ENCODE measurements around the gene FTCDNL1.
A peak's percentile ranks its signal among the peaks of the same experiment; 100 is the strongest.

Gene FTCDNL1

GRCh38 chr2:199868431-199869226, 17.6 kb upstream of the FTCDNL1 start:
- WGBS, 2 experiments: 19 to 22% methylated on average over 2 to 4 of the region's 5 CpGs
- H3K9me3 ChIP-seq (ENCODE audit: control insufficient read depth, low read length): no peaks in the 10 kb centered on the region
- H3K4me3 ChIP-seq (ENCODE audit: insufficient read depth, low read depth, low read length): no peak overlapping the region
- no peaks in the 10 kb centered on the region for H3K36me3 ChIP-seq (ENCODE audit: control insufficient read depth, insufficient read depth, low read length)
- H3K4me1 ChIP-seq (ENCODE audit: control insufficient read depth, insufficient read depth, low read length): peaks cover 16% of the 10 kb centered on the region
- H3K27me3 ChIP-seq (ENCODE audit: control insufficient read depth, insufficient read depth, low read length, poor library complexity, severe bottlenecking): no peaks in the 10 kb centered on the region
- H3K27ac ChIP-seq (ENCODE audit: insufficient read depth, low read depth, low read length, poor library complexity, severe bottlenecking): no peak overlapping the region

GRCh38 chr2:199865905-199866304, 14.9 kb upstream of the FTCDNL1 start:
- WGBS, 2 experiments: 92 to 98% methylated on average over 4 of the region's 4 CpGs
- no peaks in the 10 kb centered on the region for H3K36me3 ChIP-seq (ENCODE audit: control insufficient read depth, insufficient read depth, low read length)
- H3K4me3 ChIP-seq (ENCODE audit: insufficient read depth, low read depth, low read length): no peak overlapping the region

GRCh38 chr2:199862788-199863187, 11.8 kb upstream of the FTCDNL1 start:
- Histone ChIP-seq H3K36me3 (ENCODE audit: control insufficient read depth, insufficient read depth, low read length) (no peaks in the 10 kb centered on the region), H3K27me3 (ENCODE audit: control insufficient read depth, insufficient read depth, low read length, poor library complexity, severe bottlenecking) (no peaks in the 10 kb centered on the region), H3K4me3 (ENCODE audit: insufficient read depth, low read depth, low read length) (no peak overlapping the region), H3K9me3 (ENCODE audit: control insufficient read depth, low read length) (no peaks in the 10 kb centered on the region), H3K4me1 (ENCODE audit: control insufficient read depth, insufficient read depth, low read length) (no peaks in the 10 kb centered on the region), H3K27ac (ENCODE audit: insufficient read depth, low read depth, low read length, poor library complexity, severe bottlenecking) (no peak overlapping the region)
- 90 to 92% methylated on average over 3 of the region's 3 CpGs for WGBS, 2 experiments

More at GRCh38 chr2:199865905-199866304, 14.9 kb upstream of the FTCDNL1 start:
- Histone ChIP-seq H3K4me1 (ENCODE audit: control insufficient read depth, insufficient read depth, low read length) (peaks cover 16% of the 10 kb centered on the region), H3K9me3 (ENCODE audit: control insufficient read depth, low read length) (no peaks in the 10 kb centered on the region), H3K27me3 (ENCODE audit: control insufficient read depth, insufficient read depth, low read length, poor library complexity, severe bottlenecking) (no peaks in the 10 kb centered on the region), H3K27ac (ENCODE audit: insufficient read depth, low read depth, low read length, poor library complexity, severe bottlenecking) (no peak overlapping the region)

- Histone ChIP-seq H3K4me1 (ENCODE audit: control insufficient read depth, insufficient read depth, low read length) (no peaks in the 10 kb centered on the region), H3K27me3 (ENCODE audit: control insufficient read depth, insufficient read depth, low read length, poor library complexity, severe bottlenecking) (no peaks in the 10 kb centered on the region), H3K4me3 (ENCODE audit: insufficient read depth, low read depth, low read length) (no peak overlapping the region), H3K36me3 (ENCODE audit: control insufficient read depth, insufficient read depth, low read length) (no peaks in the 10 kb centered on the region), H3K9me3 (ENCODE audit: control insufficient read depth, low read length) (no peaks in the 10 kb centered on the region), H3K27ac (ENCODE audit: insufficient read depth, low read depth, low read length, poor library complexity, severe bottlenecking) (no peak overlapping the region)
- 6 to 33% methylated on average over 2 to 3 of the region's 4 CpGs for WGBS, 2 experiments
These were observed 10.3 kb upstream of the FTCDNL1 start for GRCh38 chr2:199861132-199861774.

GRCh38 chr2:199855812-199856211, 4.8 kb upstream of the FTCDNL1 start:
- Histone ChIP-seq H3K4me1 (ENCODE audit: control insufficient read depth, insufficient read depth, low read length) (no peaks in the 10 kb centered on the region), H3K9me3 (ENCODE audit: control insufficient read depth, low read length) (no peaks in the 10 kb centered on the region), H3K36me3 (ENCODE audit: control insufficient read depth, insufficient read depth, low read length) (no peaks in the 10 kb centered on the region), H3K27ac (ENCODE audit: insufficient read depth, low read depth, low read length, poor library complexity, severe bottlenecking) (no peak overlapping the region), H3K4me3 (ENCODE audit: insufficient read depth, low read depth, low read length) (no peak overlapping the region), H3K27me3 (ENCODE audit: control insufficient read depth, insufficient read depth, low read length, poor library complexity, severe bottlenecking) (no peaks in the 10 kb centered on the region)
- 36 to 50% methylated on average over 3 to 4 of the region's 4 CpGs for WGBS, 2 experiments

- Histone ChIP-seq H3K36me3 (ENCODE audit: control insufficient read depth, insufficient read depth, low read length) (no peaks in the 10 kb centered on the region), H3K9me3 (ENCODE audit: control insufficient read depth, low read length) (no peaks in the 10 kb centered on the region), H3K4me1 (ENCODE audit: control insufficient read depth, insufficient read depth, low read length) (no peaks in the 10 kb centered on the region), H3K4me3 (ENCODE audit: insufficient read depth, low read depth, low read length) (no peak overlapping the region), H3K27ac (ENCODE audit: insufficient read depth, low read depth, low read length, poor library complexity, severe bottlenecking) (no peak overlapping the region), H3K27me3 (ENCODE audit: control insufficient read depth, insufficient read depth, low read length, poor library complexity, severe bottlenecking) (peaks cover 8% of the 10 kb centered on the region)
- 94% methylated on average over 2 of the region's 2 CpGs; no CpG with 5 or more reads in 1 of the 2 experiments for WGBS, 2 experiments
These were observed 891 bp upstream of the FTCDNL1 start for GRCh38 chr2:199851883-199852282.

GRCh38 chr2:199851501-199851810, 464 bp upstream of the FTCDNL1 start:
- WGBS, 2 experiments: 24 to 31% methylated on average over 7 of the region's 8 CpGs

GRCh38 chr2:199850218-199850717, 724 bp downstream of the FTCDNL1 start:
- H3K27ac ChIP-seq (ENCODE audit: insufficient read depth, low read depth, low read length, poor library complexity, severe bottlenecking): no peak overlapping the region
- 9 to 21% methylated on average over 10 to 12 of the region's 12 CpGs for WGBS, 2 experiments
- no peaks in the 10 kb centered on the region for H3K4me1 ChIP-seq (ENCODE audit: control insufficient read depth, insufficient read depth, low read length)
- peaks cover 8% of the 10 kb centered on the region for H3K27me3 ChIP-seq (ENCODE audit: control insufficient read depth, insufficient read depth, low read length, poor library complexity, severe bottlenecking)
- peak overlapping the region; percentile 65 for H3K4me3 ChIP-seq (ENCODE audit: insufficient read depth, low read depth, low read length)
- H3K9me3 ChIP-seq (ENCODE audit: control insufficient read depth, low read length): no peaks in the 10 kb centered on the region
- no peaks in the 10 kb centered on the region for H3K36me3 ChIP-seq (ENCODE audit: control insufficient read depth, insufficient read depth, low read length)

More at GRCh38 chr2:199851501-199851810, 464 bp upstream of the FTCDNL1 start:
- peak overlapping the region; percentile 65 for H3K4me3 ChIP-seq (ENCODE audit: insufficient read depth, low read depth, low read length)
- H3K4me1 ChIP-seq (ENCODE audit: control insufficient read depth, insufficient read depth, low read length): no peaks in the 10 kb centered on the region
- H3K36me3 ChIP-seq (ENCODE audit: control insufficient read depth, insufficient read depth, low read length): no peaks in the 10 kb centered on the region
- H3K9me3 ChIP-seq (ENCODE audit: control insufficient read depth, low read length): no peaks in the 10 kb centered on the region
- H3K27ac ChIP-seq (ENCODE audit: insufficient read depth, low read depth, low read length, poor library complexity, severe bottlenecking): no peak overlapping the region
- H3K27me3 ChIP-seq (ENCODE audit: control insufficient read depth, insufficient read depth, low read length, poor library complexity, severe bottlenecking): peaks cover 8% of the 10 kb centered on the region

- H3K9me3 ChIP-seq (ENCODE audit: control insufficient read depth, low read length): no peaks in the 10 kb centered on the region
- H3K4me1 ChIP-seq (ENCODE audit: control insufficient read depth, insufficient read depth, low read length): no peaks in the 10 kb centered on the region
- no peaks in the 10 kb centered on the region for H3K36me3 ChIP-seq (ENCODE audit: control insufficient read depth, insufficient read depth, low read length)
- no peak overlapping the region for H3K27ac ChIP-seq (ENCODE audit: insufficient read depth, low read depth, low read length, poor library complexity, severe bottlenecking)
- H3K27me3 ChIP-seq (ENCODE audit: control insufficient read depth, insufficient read depth, low read length, poor library complexity, severe bottlenecking): peaks cover 8% of the 10 kb centered on the region
- whole genome bisulfite sequencing, 2 experiments: 91 to 92% methylated on average over 10 to 11 of the region's 11 CpGs
- H3K4me3 ChIP-seq (ENCODE audit: insufficient read depth, low read depth, low read length): no peak overlapping the region
These were observed 2.4 kb downstream of the FTCDNL1 start for GRCh38 chr2:199848389-199849130.
